ENCODE measurements around the gene FGR.

Gene FGR

GRCh38 chr1:27666791-27667254 lies 31.8 kb upstream of the FGR start:
- Histone ChIP-seq H3K36me3 (no peaks in the 10 kb centered on the region), H3K27ac (no peak overlapping the region), H3K4me3 (ENCODE audit: low read depth, low read length) (no peak overlapping the region), H3K27me3 (ENCODE audit: insufficient read depth, low read depth, severe bottlenecking) (no peaks in the 10 kb centered on the region), H3K9me3 (ENCODE audit: severe bottlenecking) (no peaks in the 10 kb centered on the region)
- no peak for TF ChIP-seq CTCF (IDR thresholded peaks at IDR 0.05; ENCODE audit: low read depth, low read length)
- no peak for DNase-seq

GRCh38 chr1:27666294-27666693 lies 31.3 kb upstream of the FGR start:
- no peak for TF ChIP-seq CTCF (IDR thresholded peaks at IDR 0.05; ENCODE audit: low read depth, low read length)
- Histone ChIP-seq H3K36me3 (no peaks in the 10 kb centered on the region), H3K27ac (no peak overlapping the region), H3K27me3 (ENCODE audit: insufficient read depth, low read depth, severe bottlenecking) (no peaks in the 10 kb centered on the region), H3K4me3 (ENCODE audit: low read depth, low read length) (no peak overlapping the region), H3K9me3 (ENCODE audit: severe bottlenecking) (no peaks in the 10 kb centered on the region)
- no peak for DNase-seq

GRCh38 chr1:27665016-27665651 lies 30.1 kb upstream of the FGR start:
- Histone ChIP-seq H3K27me3 (ENCODE audit: insufficient read depth, low read depth, severe bottlenecking) (no peaks in the 10 kb centered on the region), H3K9me3 (ENCODE audit: severe bottlenecking) (no peaks in the 10 kb centered on the region), H3K36me3 (no peaks in the 10 kb centered on the region), H3K27ac (no peak overlapping the region), H3K4me3 (ENCODE audit: low read depth, low read length) (no peak overlapping the region)
- TF ChIP-seq CTCF (IDR thresholded peaks at IDR 0.05; ENCODE audit: low read depth, low read length): no peak
- DNase-seq: no peak

- Histone ChIP-seq H3K27me3 (ENCODE audit: insufficient read depth, low read depth, severe bottlenecking) (no peaks in the 10 kb centered on the region), H3K4me3 (ENCODE audit: low read depth, low read length) (no peak overlapping the region), H3K36me3 (no peaks in the 10 kb centered on the region), H3K27ac (no peak overlapping the region), H3K9me3 (ENCODE audit: severe bottlenecking) (no peaks in the 10 kb centered on the region)
- DNase-seq: no peak
- TF ChIP-seq CTCF (IDR thresholded peaks at IDR 0.05; ENCODE audit: low read depth, low read length): no peak
Measured at GRCh38 chr1:27664291-27664690, 29.3 kb upstream of the FGR start.

GRCh38 chr1:27662707-27663393 lies 27.9 kb upstream of the FGR start:
- peak; percentile 77 for TF ChIP-seq CTCF (IDR thresholded peaks at IDR 0.05; ENCODE audit: low read depth, low read length)
- Histone ChIP-seq H3K36me3 (no peaks in the 10 kb centered on the region), H3K27ac (peak overlapping the region; percentile 50), H3K27me3 (ENCODE audit: insufficient read depth, low read depth, severe bottlenecking) (no peaks in the 10 kb centered on the region), H3K9me3 (ENCODE audit: severe bottlenecking) (no peaks in the 10 kb centered on the region), H3K4me3 (ENCODE audit: low read depth, low read length) (no peak overlapping the region)
- peak; percentile 77 for DNase-seq
